ENCODE measurements around the gene SERINC5.

The SERINC5 gene

GRCh38 chr5:80231243-80231642 lies 24.6 kb downstream of the SERINC5 start:
- no peak for DNase-seq (ENCODE audit: low spot score)
- in situ Hi-C loops (cut with MboI; ENCODE audit: low pct_unique_long_range_greater_than_20kb, low sequenced_read_pairs, unreplicated experiment) = no loop called here
- no peak for TF ChIP-seq CTCF (IDR thresholded peaks at IDR 0.05; ENCODE audit: extremely low read depth, insufficient read depth, missing control alignments)

GRCh38 chr5:80230269-80230992 lies 25.4 kb downstream of the SERINC5 start:
- no peak for TF ChIP-seq CTCF (IDR thresholded peaks at IDR 0.05; ENCODE audit: extremely low read depth, insufficient read depth, missing control alignments)
- in situ Hi-C loops (cut with MboI; ENCODE audit: low pct_unique_long_range_greater_than_20kb, low sequenced_read_pairs, unreplicated experiment) = no loop called here
- no peak for DNase-seq (ENCODE audit: low spot score)

GRCh38 chr5:80229902-80230255 lies 26.0 kb downstream of the SERINC5 start:
- no peak for TF ChIP-seq CTCF (IDR thresholded peaks at IDR 0.05; ENCODE audit: extremely low read depth, insufficient read depth, missing control alignments)
- in situ Hi-C loops (cut with MboI; ENCODE audit: low pct_unique_long_range_greater_than_20kb, low sequenced_read_pairs, unreplicated experiment) = no loop called here

GRCh38 chr5:80227979-80228596 lies 27.8 kb downstream of the SERINC5 start:
- DNase-seq (ENCODE audit: low spot score) = no peak
- in situ Hi-C loops (cut with MboI; ENCODE audit: low pct_unique_long_range_greater_than_20kb, low sequenced_read_pairs, unreplicated experiment) = no loop called here
- no peak for TF ChIP-seq CTCF (IDR thresholded peaks at IDR 0.05; ENCODE audit: extremely low read depth, insufficient read depth, missing control alignments)

More at GRCh38 chr5:80229902-80230255, 26.0 kb downstream of the SERINC5 start:
- no peak for DNase-seq (ENCODE audit: low spot score)

- no peak for DNase-seq (ENCODE audit: low spot score)
- in situ Hi-C loops (cut with MboI; ENCODE audit: low pct_unique_long_range_greater_than_20kb, low sequenced_read_pairs, unreplicated experiment) = no loop called here
- TF ChIP-seq CTCF (IDR thresholded peaks at IDR 0.05; ENCODE audit: extremely low read depth, insufficient read depth, missing control alignments) = no peak
Observed at GRCh38 chr5:80225934-80226326, 29.9 kb downstream of the SERINC5 start.

GRCh38 chr5:80225189-80225933 lies 30.5 kb downstream of the SERINC5 start:
- TF ChIP-seq CTCF (IDR thresholded peaks at IDR 0.05; ENCODE audit: extremely low read depth, insufficient read depth, missing control alignments) = no peak
- in situ Hi-C loops (cut with MboI; ENCODE audit: low pct_unique_long_range_greater_than_20kb, low sequenced_read_pairs, unreplicated experiment) = no loop called here
- no peak for DNase-seq (ENCODE audit: low spot score)

Data from GM13977 (cell line).